Osteocyte (in vitro differentiated cells): Measurements from ENCODE around the gene NFIB. TPM values are rescaled to one million over a fixed set of nuclear protein-coding genes. Genes with fewer than 3 reads are reported as not detected.

ENCODE experiments used
- DNase-seq: peaks from one replicate; pipeline ENCODE4 v3.0.0; 2021; ENCODE audit warnings: mixed read lengths; ENCODE audit not compliant: unreplicated experiment; ENCODE audit errors: extremely low spot score
- H3K27ac Mint-ChIP-seq: one replicate; pipeline ENCODE4 v1.8.0; 2021; ENCODE audit warnings: mild to moderate bottlenecking, mixed read lengths; ENCODE audit not compliant: unreplicated experiment
- H3K27me3 Mint-ChIP-seq: one replicate; pipeline ENCODE4 v1.8.0; 2021; ENCODE audit warnings: mixed read lengths; ENCODE audit not compliant: unreplicated experiment
- H3K36me3 Mint-ChIP-seq: one replicate; pipeline ENCODE4 v1.8.0; 2021; ENCODE audit warnings: mixed read lengths; ENCODE audit not compliant: unreplicated experiment
- H3K4me1 Mint-ChIP-seq: one replicate; pipeline ENCODE4 v1.8.0; 2021; ENCODE audit warnings: mixed read lengths; ENCODE audit not compliant: unreplicated experiment
- H3K4me3 Mint-ChIP-seq: one replicate; pipeline ENCODE4 v1.8.0; 2021; ENCODE audit warnings: mild to moderate bottlenecking, moderate library complexity, mixed read lengths; ENCODE audit not compliant: unreplicated experiment
- H3K9me3 Mint-ChIP-seq: one replicate; pipeline ENCODE4 v1.8.0; 2021; ENCODE audit warnings: mixed read lengths; ENCODE audit not compliant: unreplicated experiment
- total RNA-seq: library from RNA; stranded (reverse); gene quantifications from 2 replicates; pipeline ENCODE4 v1.2.1, GENCODE V29; 2021
- TF ChIP-seq, protein P1 (sequence below): fragments of 200-600 bp; sonication (generic); IDR thresholded peaks from 2 replicates; pipeline ENCODE4 v1.5.0; 2021; ENCODE audit warnings: antibody characterized with exemption, mild to moderate bottlenecking, moderate library complexity

NFIB gene
- total RNA-seq, 1 donor from 2014 or later: 36.1 TPM

- TF ChIP-seq, protein P1, sequence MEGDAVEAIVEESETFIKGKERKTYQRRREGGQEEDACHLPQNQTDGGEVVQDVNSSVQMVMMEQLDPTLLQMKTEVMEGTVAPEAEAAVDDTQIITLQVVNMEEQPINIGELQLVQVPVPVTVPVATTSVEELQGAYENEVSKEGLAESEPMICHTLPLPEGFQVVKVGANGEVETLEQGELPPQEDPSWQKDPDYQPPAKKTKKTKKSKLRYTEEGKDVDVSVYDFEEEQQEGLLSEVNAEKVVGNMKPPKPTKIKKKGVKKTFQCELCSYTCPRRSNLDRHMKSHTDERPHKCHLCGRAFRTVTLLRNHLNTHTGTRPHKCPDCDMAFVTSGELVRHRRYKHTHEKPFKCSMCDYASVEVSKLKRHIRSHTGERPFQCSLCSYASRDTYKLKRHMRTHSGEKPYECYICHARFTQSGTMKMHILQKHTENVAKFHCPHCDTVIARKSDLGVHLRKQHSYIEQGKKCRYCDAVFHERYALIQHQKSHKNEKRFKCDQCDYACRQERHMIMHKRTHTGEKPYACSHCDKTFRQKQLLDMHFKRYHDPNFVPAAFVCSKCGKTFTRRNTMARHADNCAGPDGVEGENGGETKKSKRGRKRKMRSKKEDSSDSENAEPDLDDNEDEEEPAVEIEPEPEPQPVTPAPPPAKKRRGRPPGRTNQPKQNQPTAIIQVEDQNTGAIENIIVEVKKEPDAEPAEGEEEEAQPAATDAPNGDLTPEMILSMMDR: no peak
- H3K9me3 Mint-ChIP-seq: no peaks in the 10 kb centered on the region
- DNase-seq: no peak
- no peak overlapping the region for H3K27ac Mint-ChIP-seq
- H3K4me1 Mint-ChIP-seq: peaks cover 12% of the 10 kb centered on the region
- H3K36me3 Mint-ChIP-seq: peaks cover 5% of the 10 kb centered on the region
- H3K4me3 Mint-ChIP-seq: no peak overlapping the region
- H3K27me3 Mint-ChIP-seq: no peaks in the 10 kb centered on the region
These were observed 148.4 kb downstream of the NFIB start for GRCh38 chr9:14165376-14166035.

- Mint-ChIP-seq H3K27me3 (no peaks in the 10 kb centered on the region), H3K4me3 (no peak overlapping the region), H3K27ac (no peak overlapping the region), H3K4me1 (peaks cover 12% of the 10 kb centered on the region), H3K36me3 (peaks cover 5% of the 10 kb centered on the region), H3K9me3 (no peaks in the 10 kb centered on the region)
- no peak for DNase-seq
- TF ChIP-seq, protein P1: no peak
These were observed 149.0 kb downstream of the NFIB start for GRCh38 chr9:14164908-14165307.

- DNase-seq: no peak
- Mint-ChIP-seq H3K27me3 (no peaks in the 10 kb centered on the region), H3K36me3 (peaks cover 8% of the 10 kb centered on the region), H3K4me3 (no peak overlapping the region), H3K9me3 (peaks cover 4% of the 10 kb centered on the region), H3K27ac (no peak overlapping the region), H3K4me1 (peaks cover 6% of the 10 kb centered on the region)
- TF ChIP-seq, protein P1: no peak
These were observed 154.3 kb downstream of the NFIB start for GRCh38 chr9:14159440-14160216.

- Mint-ChIP-seq H3K4me1 (peaks cover 6% of the 10 kb centered on the region), H3K27ac (no peak overlapping the region), H3K27me3 (no peaks in the 10 kb centered on the region), H3K9me3 (peaks cover 4% of the 10 kb centered on the region), H3K4me3 (no peak overlapping the region), H3K36me3 (peaks cover 8% of the 10 kb centered on the region)
- TF ChIP-seq, protein P1: no peak
- DNase-seq: no peak
These were observed 155.0 kb downstream of the NFIB start for GRCh38 chr9:14158916-14159315.

GRCh38 chr9:14158136-14158813 is 155.7 kb downstream of the NFIB start:
- Mint-ChIP-seq H3K9me3 (peaks cover 4% of the 10 kb centered on the region), H3K36me3 (peaks cover 8% of the 10 kb centered on the region), H3K27ac (no peak overlapping the region), H3K4me1 (peaks cover 7% of the 10 kb centered on the region), H3K4me3 (no peak overlapping the region), H3K27me3 (no peaks in the 10 kb centered on the region)
- TF ChIP-seq, protein P1: no peak
- DNase-seq: no peak
